Fibroblast of skin of back (primary cell): ENCODE measurements around the gene UNC80.

Experiments used
- DNase-seq: peaks from one replicate; pipeline ENCODE4 v3.0.0-alpha.2; 2013

UNC80 gene

GRCh38 chr2:210034087-210034683 is 262.6 kb downstream of the UNC80 start:
- no peak for DNase-seq

DNA sequence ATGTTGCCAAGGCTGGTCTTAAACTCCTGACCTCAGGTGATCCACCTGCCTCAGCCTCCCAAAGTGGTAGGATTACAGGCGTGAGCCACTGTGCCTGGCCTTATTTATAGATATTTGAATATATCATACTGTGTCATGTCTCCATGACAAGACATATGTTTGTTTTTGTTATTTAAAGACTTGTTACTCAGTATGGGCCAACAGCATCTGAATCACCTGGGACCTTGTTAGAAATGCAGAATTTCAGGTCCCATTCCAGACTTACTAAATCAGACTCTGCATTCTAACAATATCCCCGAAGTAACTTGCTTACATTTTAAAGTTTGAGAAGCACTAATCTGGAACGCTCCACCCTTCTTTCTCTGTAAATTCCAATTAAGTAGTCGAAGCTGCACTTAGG is 264.0 kb downstream of the UNC80 start:
- DNase-seq: no peak

GRCh38 chr2:210038078-210038477 is 266.4 kb downstream of the UNC80 start:
- DNase-seq: no peak

DNA sequence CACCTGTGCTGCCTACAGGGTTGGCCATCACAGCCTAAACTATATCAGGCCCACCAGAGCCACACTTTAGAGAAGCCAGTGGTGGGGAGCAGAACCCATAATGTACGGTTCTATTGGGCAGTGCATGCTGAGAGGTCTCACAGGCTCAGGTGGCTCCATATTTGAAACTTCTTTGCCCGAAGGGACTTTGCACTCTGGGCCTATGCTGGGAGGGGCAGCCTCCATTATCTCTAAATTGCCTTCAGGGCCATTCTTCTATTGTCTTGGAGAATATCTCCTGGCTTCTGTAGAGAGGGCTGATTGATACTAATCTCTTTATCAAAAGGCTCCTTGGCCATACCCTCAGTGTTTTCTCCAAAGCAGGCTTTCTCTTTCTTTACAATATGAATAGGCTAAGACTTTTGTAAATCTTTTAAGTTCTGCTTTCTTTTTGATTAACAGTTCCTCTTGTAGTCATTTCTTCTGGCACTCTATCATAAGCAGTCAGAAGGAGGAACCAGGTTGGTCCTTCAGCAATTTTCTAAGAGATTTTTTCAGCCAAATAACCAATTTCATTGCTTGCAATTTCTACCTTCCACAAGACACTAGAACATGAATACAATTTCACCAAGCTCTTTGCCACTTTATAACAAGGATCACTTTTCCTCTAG is 275.3 kb downstream of the UNC80 start:
- DNase-seq: no peak
